PC-3 (cell line): ENCODE results near the gene ESRRG. TPM values are rescaled to one million over a fixed set of nuclear protein-coding genes. Genes with fewer than 3 reads are reported as not detected.

ENCODE experiments used
- ATAC-seq: fragments of 200-7000 bp; cut with Tn5 transposase; 2 replicates; pipeline ENCODE4 v1.9.1; 2020; ENCODE audit warnings: mild to moderate bottlenecking, moderate library complexity
- BruUV-seq: library from RNA; stranded (reverse); fragments of 400-500 nt; replicated peaks from 2 replicates; lab custom pipeline; 2021; lab: Mats Ljungman, UMichigan
- CTCF ChIA-PET: fragments of 300-600 bp; sonication (Branson Sonifier 250); formaldehyde crosslinking; loops from one replicate; lab custom pipeline; 2022; ENCODE audit warnings: antibody characterized with exemption; lab: Charles Lee
- POLR2A ChIA-PET: fragments of 300-600 bp; sonication (Branson Sonifier 250); formaldehyde crosslinking; loops from one replicate; lab custom pipeline; 2022; ENCODE audit warnings: antibody characterized with exemption; ENCODE audit not compliant: unreplicated experiment; lab: Charles Lee
- DNase-seq: peaks from one replicate; pipeline ENCODE4 v3.0.0-alpha.2; 2015
- H2AFZ ChIP-seq: fragments of 300-600 bp; sonication (generic); 2 replicates; pipeline ENCODE4 v1.6.0; 2016; ENCODE audit warnings: antibody characterized with exemption, low read length
- H3F3A ChIP-seq: fragments of 300-600 bp; sonication (generic); one replicate; pipeline ENCODE4 v1.6.0; 2017; ENCODE audit warnings: antibody characterized with exemption, low read length, control low read depth, mild to moderate bottlenecking; ENCODE audit not compliant: unreplicated experiment
- H3K27ac ChIP-seq: fragments of 300-600 bp; sonication (generic); 2 replicates; pipeline ENCODE4 v1.5.1; 2016; ENCODE audit warnings: mild to moderate bottlenecking, low read length
- H3K27me3 ChIP-seq: fragments of 300-600 bp; sonication (generic); 2 replicates; pipeline ENCODE4 v1.6.1; 2016; ENCODE audit warnings: low read length, mixed read lengths
- H3K36me3 ChIP-seq: fragments of 300-600 bp; sonication (generic); 2 replicates; pipeline ENCODE4 v1.6.1; 2016; ENCODE audit warnings: low read depth, mixed run types, low read length, mixed read lengths
- H3K4me1 ChIP-seq: fragments of 300-600 bp; sonication (generic); 2 replicates; pipeline ENCODE4 v1.5.1; 2016; ENCODE audit warnings: low read length; ENCODE audit not compliant: insufficient read depth
- H3K4me2 ChIP-seq: fragments of 300-600 bp; sonication (generic); 2 replicates; pipeline ENCODE4 v1.6.0; 2016; ENCODE audit warnings: low read length
- H3K4me3 ChIP-seq: fragments of 300-600 bp; sonication (generic); 2 replicates; pipeline ENCODE4 v1.5.1; 2016; ENCODE audit warnings: mild to moderate bottlenecking, low read length, mixed read lengths
- H3K79me2 ChIP-seq: fragments of 300-600 bp; sonication (generic); 2 replicates; pipeline ENCODE4 v1.6.1; 2017; ENCODE audit warnings: low read length, mixed read lengths
- H3K9ac ChIP-seq: fragments of 300-600 bp; sonication (generic); 2 replicates; pipeline ENCODE4 v1.6.0; 2016; ENCODE audit warnings: mild to moderate bottlenecking, low read length
- H3K9me2 ChIP-seq: fragments of 300-600 bp; sonication (generic); replicated peaks from 2 replicates; pipeline ENCODE4 v1.6.1; 2016; ENCODE audit warnings: mixed run types, low read length, mixed read lengths
- H3K9me3 ChIP-seq: fragments of 300-600 bp; sonication (generic); 2 replicates; pipeline ENCODE4 v1.6.1; 2016; ENCODE audit warnings: low read length, mixed read lengths
- H4K20me1 ChIP-seq: fragments of 300-600 bp; sonication (generic); 2 replicates; pipeline ENCODE4 v1.6.1; 2016; ENCODE audit warnings: low read length, mixed read lengths
- EZH2 ChIP-seq: fragments of 300-600 bp; sonication (generic); IDR thresholded peaks from one replicate; pipeline ENCODE4 v1.6.1; 2017; ENCODE audit warnings: antibody characterized with exemption, mild to moderate bottlenecking, low read length; ENCODE audit not compliant: unreplicated experiment
- EZH2phosphoT487 ChIP-seq: fragments of 300-600 bp; sonication (generic); IDR thresholded peaks from 2 replicates; pipeline ENCODE4 v1.6.1; 2018; ENCODE audit warnings: mild to moderate bottlenecking, antibody characterized with exemption, low read length, borderline replicate concordance
- intact Hi-C: fragments of 100-400 bp; cut with micrococcal nuclease; formaldehyde crosslinking; loops from 2 replicates; pipeline ENCODE4 v1.9.0; 2023
- total RNA-seq: library from RNA; depleted of rRNA; stranded (reverse); fragments of >200 nt; gene quantifications from 2 replicates; pipeline ENCODE4 v1.2.3, GENCODE V29; 2014
- TF ChIP-seq, protein P1 (sequence below): fragments of 300-600 bp; sonication (generic); conservative IDR thresholded peaks from 2 replicates; pipeline ENCODE4 v1.5.1; 2017; ENCODE audit warnings: antibody characterized with exemption, low read depth, mild to moderate bottlenecking, low read length

The ESRRG gene
- total RNA-seq, 1 experiment from 2014 or later: 1.7 TPM

DNA sequence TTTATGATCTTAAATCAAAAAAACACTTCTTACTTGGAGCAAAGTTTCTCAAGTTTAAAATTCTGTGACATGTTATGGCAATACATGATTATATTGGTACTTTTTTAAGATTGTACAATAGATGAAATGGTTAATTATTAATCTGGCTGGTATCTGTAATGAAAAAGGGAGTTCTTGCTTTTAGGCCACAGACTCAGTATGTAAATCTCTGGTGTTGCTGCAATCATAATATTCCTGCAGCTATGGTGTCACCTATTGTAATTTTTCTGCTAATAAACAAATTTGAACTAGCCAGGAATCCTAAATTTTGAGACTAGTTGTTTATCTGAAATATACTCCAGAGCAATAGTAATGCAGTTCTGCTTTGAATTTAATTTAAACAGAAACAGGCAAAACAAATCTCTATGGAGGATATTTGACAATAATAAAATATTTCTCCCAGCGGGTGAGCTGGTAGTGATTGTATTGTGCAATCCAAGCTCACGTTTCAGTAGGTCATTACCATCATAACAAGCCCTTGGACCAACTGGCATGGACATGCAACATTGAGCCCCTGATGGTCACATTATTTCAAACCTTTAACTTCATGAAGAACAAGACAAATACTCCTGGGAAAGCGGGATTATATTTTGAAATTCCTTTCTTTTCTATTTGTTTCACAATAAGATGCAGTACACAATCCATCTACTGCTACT is 222.8 kb downstream of the ESRRG start:
- DNase-seq (no peak), ATAC-seq (no peak)
- Histone ChIP-seq H3K4me3 (no peak overlapping the region), H3K9me2 (no peaks in the 10 kb centered on the region), H3K79me2 (no peaks in the 10 kb centered on the region), H2AFZ (no peak overlapping the region), H3K27ac (no peak overlapping the region), H3K27me3 (peaks cover 7% of the 10 kb centered on the region; the same call in 1 of the 2 replicates), H4K20me1 (no peaks in the 10 kb centered on the region), H3K36me3 (no peaks in the 10 kb centered on the region), H3K4me1 (no peaks in the 10 kb centered on the region), H3K9ac (no peak overlapping the region), H3F3A (no peaks in the 10 kb centered on the region), H3K9me3 (no peaks in the 10 kb centered on the region), H3K4me2 (no peak overlapping the region)
- BruUV-seq: no TSS peak
- POLR2A ChIA-PET: interaction anchor here (0.7 kb wide), 1 partner anchor 262 kb away, joined by 12 read pairs; no protein-coding TSS in a partner anchor
- intact Hi-C loops: no loop called here
- CTCF ChIA-PET: no interaction called here
- no peak for TF ChIP-seq EZH2phosphoT487
- no peak for TF ChIP-seq EZH2
- TF ChIP-seq, protein P1, sequence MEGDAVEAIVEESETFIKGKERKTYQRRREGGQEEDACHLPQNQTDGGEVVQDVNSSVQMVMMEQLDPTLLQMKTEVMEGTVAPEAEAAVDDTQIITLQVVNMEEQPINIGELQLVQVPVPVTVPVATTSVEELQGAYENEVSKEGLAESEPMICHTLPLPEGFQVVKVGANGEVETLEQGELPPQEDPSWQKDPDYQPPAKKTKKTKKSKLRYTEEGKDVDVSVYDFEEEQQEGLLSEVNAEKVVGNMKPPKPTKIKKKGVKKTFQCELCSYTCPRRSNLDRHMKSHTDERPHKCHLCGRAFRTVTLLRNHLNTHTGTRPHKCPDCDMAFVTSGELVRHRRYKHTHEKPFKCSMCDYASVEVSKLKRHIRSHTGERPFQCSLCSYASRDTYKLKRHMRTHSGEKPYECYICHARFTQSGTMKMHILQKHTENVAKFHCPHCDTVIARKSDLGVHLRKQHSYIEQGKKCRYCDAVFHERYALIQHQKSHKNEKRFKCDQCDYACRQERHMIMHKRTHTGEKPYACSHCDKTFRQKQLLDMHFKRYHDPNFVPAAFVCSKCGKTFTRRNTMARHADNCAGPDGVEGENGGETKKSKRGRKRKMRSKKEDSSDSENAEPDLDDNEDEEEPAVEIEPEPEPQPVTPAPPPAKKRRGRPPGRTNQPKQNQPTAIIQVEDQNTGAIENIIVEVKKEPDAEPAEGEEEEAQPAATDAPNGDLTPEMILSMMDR: no peak

DNA sequence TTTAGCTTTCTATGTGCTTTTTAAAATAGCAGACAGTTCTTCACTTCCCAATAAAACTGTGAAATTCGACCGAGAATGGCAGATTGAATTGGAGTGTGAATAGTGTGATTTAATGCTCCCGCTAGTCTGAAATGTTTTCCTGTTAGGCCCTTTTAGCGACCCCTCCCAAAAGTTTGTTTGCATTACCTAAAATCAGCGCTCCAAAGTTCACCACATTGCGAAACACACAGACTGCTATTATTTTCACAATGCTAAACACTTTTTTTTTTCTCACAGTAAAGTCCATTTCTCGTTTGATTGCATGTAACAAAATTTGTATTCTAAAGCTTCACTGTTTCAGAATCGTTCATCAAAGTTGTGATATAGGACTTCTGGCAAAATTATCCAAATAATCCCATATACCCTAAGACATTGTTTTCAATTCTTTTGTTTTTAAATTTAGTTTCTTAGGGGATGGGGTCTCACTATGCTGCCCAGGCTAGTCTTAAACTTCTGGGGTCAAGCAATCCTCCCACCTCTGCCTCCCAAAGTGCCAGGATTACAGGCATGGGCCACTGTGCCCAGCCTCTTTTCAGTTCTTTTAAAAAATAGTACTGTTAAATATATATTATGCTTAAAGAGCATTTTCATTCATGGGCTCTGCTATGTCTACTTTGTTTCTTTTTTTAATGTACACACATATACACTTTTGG is 223.5 kb downstream of the ESRRG start:
- Histone ChIP-seq H3K36me3 (no peaks in the 10 kb centered on the region), H3K9ac (no peak overlapping the region), H3K27ac (no peak overlapping the region), H3F3A (no peaks in the 10 kb centered on the region), H3K9me3 (no peaks in the 10 kb centered on the region), H3K27me3 (no peaks in the 10 kb centered on the region), H3K4me2 (no peak overlapping the region), H3K4me1 (no peaks in the 10 kb centered on the region), H3K9me2 (no peaks in the 10 kb centered on the region), H4K20me1 (no peaks in the 10 kb centered on the region), H2AFZ (no peak overlapping the region), H3K79me2 (no peaks in the 10 kb centered on the region), H3K4me3 (no peak overlapping the region)
- TF ChIP-seq EZH2 (no peak), EZH2phosphoT487 (no peak)
- TF ChIP-seq, protein P1: no peak
- DNase-seq (no peak), ATAC-seq (no peak)
- intact Hi-C loops: no loop called here
- BruUV-seq: no TSS peak
- ChIA-PET POLR2A (no interaction called here), CTCF (no interaction called here)

- POLR2A ChIA-PET: no interaction called here
- CTCF ChIA-PET: no interaction called here
- no peak for TF ChIP-seq EZH2
- TF ChIP-seq, protein P1: no peak
- TF ChIP-seq EZH2phosphoT487: no peak
- Histone ChIP-seq H3K4me1 (no peaks in the 10 kb centered on the region), H3F3A (no peaks in the 10 kb centered on the region), H3K9me2 (no peaks in the 10 kb centered on the region), H3K4me3 (no peak overlapping the region), H3K79me2 (no peaks in the 10 kb centered on the region), H3K27me3 (no peaks in the 10 kb centered on the region), H3K9me3 (no peaks in the 10 kb centered on the region), H3K36me3 (no peaks in the 10 kb centered on the region), H3K9ac (no peak overlapping the region), H3K4me2 (no peak overlapping the region), H2AFZ (no peak overlapping the region), H4K20me1 (no peaks in the 10 kb centered on the region), H3K27ac (no peak overlapping the region)
- intact Hi-C loops: no loop called here
- ATAC-seq: no peak
- no TSS peak for BruUV-seq
- DNase-seq: no peak
Observed at GRCh38 chr1:216498277-216498676, 225.0 kb downstream of the ESRRG start.
